DOHH2 (cell line): ENCODE results near the gene KIF21B.
"Not testable (repeated sequence)": the region's sequence is repeated elsewhere in the genome, so short reads cannot be mapped to it uniquely, and the experiment has no call there.

Experiments
- H3F3A ChIP-seq: fragments of 200-600 bp; sonication (generic), shearing (Covaris generic); 2 replicates; pipeline ENCODE4 v1.6.0; 2016; ENCODE audit warnings: antibody characterized with exemption, mild to moderate bottlenecking; ENCODE audit not compliant: control insufficient read depth, insufficient read depth
- H3K27ac ChIP-seq: fragments of 200-600 bp; sonication (generic); 2 replicates; pipeline ENCODE4 v1.5.1; 2014; ENCODE audit warnings: low read depth, mild to moderate bottlenecking, low read length, moderate library complexity
- H3K27me3 ChIP-seq: fragments of 200-600 bp; sonication (generic); 2 replicates; pipeline ENCODE4 v1.6.1; 2014; ENCODE audit warnings: mild to moderate bottlenecking, low read length, mixed read lengths; ENCODE audit not compliant: control insufficient read depth
- H3K36me3 ChIP-seq: fragments of 200-600 bp; sonication (generic); 2 replicates; pipeline ENCODE4 v1.6.1; 2014; ENCODE audit warnings: mild to moderate bottlenecking, low read length, moderate library complexity, mixed read lengths; ENCODE audit not compliant: control insufficient read depth
- H3K4me1 ChIP-seq: fragments of 200-600 bp; sonication (generic); 2 replicates; pipeline ENCODE4 v1.6.1; 2014; ENCODE audit warnings: mild to moderate bottlenecking, low read length, mixed read lengths; ENCODE audit not compliant: control insufficient read depth
- H3K4me2 ChIP-seq: fragments of 200-600 bp; sonication (generic); 2 replicates; pipeline ENCODE4 v1.6.0; 2014; ENCODE audit warnings: mild to moderate bottlenecking, low read length, moderate library complexity
- H3K4me3 ChIP-seq: fragments of 200-600 bp; sonication (generic); 2 replicates; pipeline ENCODE4 v1.5.1; 2014; ENCODE audit warnings: mild to moderate bottlenecking, low read length, mixed read lengths
- H3K79me2 ChIP-seq: fragments of 200-600 bp; sonication (generic); 2 replicates; pipeline ENCODE4 v1.6.1; 2014; ENCODE audit warnings: mild to moderate bottlenecking, low read length, mixed read lengths; ENCODE audit not compliant: control insufficient read depth
- H3K9me2 ChIP-seq: fragments of 200-600 bp; sonication (generic); replicated peaks from 2 replicates; pipeline ENCODE4 v1.6.1; 2014; ENCODE audit warnings: mild to moderate bottlenecking, low read length, mixed read lengths; ENCODE audit not compliant: control insufficient read depth
- H3K9me3 ChIP-seq: fragments of 200-600 bp; sonication (generic); 2 replicates; pipeline ENCODE4 v1.6.1; 2014; ENCODE audit warnings: antibody characterized with exemption, low read length, mixed read lengths; ENCODE audit not compliant: control insufficient read depth, insufficient read depth
- H4K20me1 ChIP-seq: fragments of 200-600 bp; sonication (generic); 2 replicates; pipeline ENCODE4 v1.6.0; 2014; ENCODE audit warnings: low read depth, mild to moderate bottlenecking, antibody characterized with exemption, low read length, moderate library complexity; ENCODE audit not compliant: control insufficient read depth, insufficient read depth
- CTCF ChIP-seq: fragments of 200-600 bp; sonication (generic); IDR thresholded peaks from one replicate; pipeline ENCODE4 v1.5.1; 2014; ENCODE audit warnings: antibody characterized with exemption, mild to moderate bottlenecking, low read depth, low read length; ENCODE audit not compliant: poor library complexity, severe bottlenecking
- EZH2phosphoT487 ChIP-seq: fragments of 200-600 bp; sonication (generic); IDR thresholded peaks from 2 replicates; pipeline ENCODE4 v1.6.1; 2017; ENCODE audit warnings: borderline replicate concordance, mild to moderate bottlenecking, antibody characterized with exemption, low read length, moderate library complexity, mixed read lengths

KIF21B gene

DNA sequence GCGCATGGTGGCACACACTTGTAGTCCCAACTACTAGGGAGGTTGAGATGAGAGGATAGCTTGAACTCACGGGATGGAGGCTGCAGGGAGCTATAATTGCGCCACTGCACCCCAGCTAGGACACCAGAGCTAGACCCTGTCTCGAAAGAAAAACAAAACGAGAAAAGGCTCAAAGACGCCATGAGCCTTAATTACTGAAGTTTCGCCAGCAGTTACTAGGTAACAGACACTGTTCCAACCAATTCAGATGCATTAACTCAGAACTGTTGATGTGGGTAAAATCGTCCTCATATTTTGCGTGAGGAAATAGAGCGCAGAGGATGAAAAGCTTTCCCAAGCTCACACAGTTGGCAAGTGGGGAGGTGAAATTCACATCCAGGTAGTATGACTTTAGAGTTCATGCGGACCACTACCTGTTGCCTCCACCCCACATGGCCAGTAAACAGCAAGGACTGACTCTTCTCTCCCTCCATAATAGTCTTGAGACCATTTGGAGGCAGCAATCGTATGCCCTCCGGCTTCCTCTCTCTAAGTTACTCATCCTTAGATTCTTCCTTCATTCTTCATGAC, 88.8 kb downstream of the KIF21B start:
- H3K4me2 ChIP-seq, result no peak overlapping the region
- H3F3A ChIP-seq, result no peaks in the 10 kb centered on the region
- H3K4me3 ChIP-seq, result no peak overlapping the region
- no peaks in the 10 kb centered on the region for H3K9me2 ChIP-seq
- no peaks in the 10 kb centered on the region for H3K27me3 ChIP-seq
- no peak overlapping the region for H3K27ac ChIP-seq
- H4K20me1 ChIP-seq, result no peaks in the 10 kb centered on the region
- no peak for TF ChIP-seq EZH2phosphoT487
- no peak for TF ChIP-seq CTCF
- H3K79me2 ChIP-seq, result no peaks in the 10 kb centered on the region
- H3K36me3 ChIP-seq, result no peaks in the 10 kb centered on the region
- no peaks in the 10 kb centered on the region for H3K4me1 ChIP-seq
- H3K9me3 ChIP-seq, result no peaks in the 10 kb centered on the region

DNA sequence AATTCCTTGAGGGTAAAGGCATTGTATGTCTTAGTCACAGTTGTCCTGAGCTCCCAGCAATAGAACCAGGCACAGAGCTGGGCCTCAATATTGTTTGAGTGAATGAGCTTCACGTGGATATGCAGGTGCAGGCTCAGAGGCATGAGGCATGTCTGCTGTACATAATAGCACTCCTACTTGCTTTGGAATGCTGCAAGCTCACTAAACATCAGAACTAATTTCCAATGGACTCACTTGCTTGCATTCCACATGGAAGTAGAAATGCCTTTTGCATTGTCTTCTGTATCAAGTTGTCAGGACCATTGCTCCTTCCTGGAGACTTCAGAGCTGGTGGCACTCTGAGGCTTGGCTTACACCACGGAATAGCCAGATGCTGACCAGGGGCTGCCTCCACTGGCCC, 91.7 kb downstream of the KIF21B start:
- no peaks in the 10 kb centered on the region for H3K4me1 ChIP-seq
- no peaks in the 10 kb centered on the region for H3K9me3 ChIP-seq
- no peaks in the 10 kb centered on the region for H3K9me2 ChIP-seq
- no peaks in the 10 kb centered on the region for H3F3A ChIP-seq
- H3K27me3 ChIP-seq, result no peaks in the 10 kb centered on the region
- no peaks in the 10 kb centered on the region for H3K36me3 ChIP-seq
- no peak overlapping the region for H3K27ac ChIP-seq
- no peaks in the 10 kb centered on the region for H4K20me1 ChIP-seq
- TF ChIP-seq EZH2phosphoT487 (no peak), CTCF (no peak)
- H3K4me2 ChIP-seq, result no peak overlapping the region
- no peaks in the 10 kb centered on the region for H3K79me2 ChIP-seq
- H3K4me3 ChIP-seq, result no peak overlapping the region

DNA sequence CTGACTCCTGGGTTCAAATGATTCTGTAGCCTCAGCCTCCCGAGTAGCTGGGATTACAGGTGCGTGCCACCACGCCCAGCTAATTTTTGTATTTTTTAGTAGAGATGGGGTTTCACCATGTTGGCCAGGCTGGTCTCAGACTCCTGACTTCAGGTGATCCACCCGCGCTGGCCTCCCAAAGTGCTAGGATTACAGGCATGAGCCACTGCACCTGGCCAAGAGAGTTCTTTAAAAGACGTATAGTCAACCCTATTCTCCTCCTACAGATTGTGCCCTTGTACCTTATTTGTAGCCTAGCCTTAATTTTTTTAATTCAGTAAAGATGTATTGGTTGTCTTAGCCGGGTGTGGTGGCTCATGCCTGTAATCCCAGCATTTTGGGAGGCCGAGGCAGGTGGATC, 93.2 kb downstream of the KIF21B start:
- H3K4me2 ChIP-seq, H3K27me3 ChIP-seq, H3F3A ChIP-seq: not testable (repeated sequence)

GRCh38 chr1:200929530-200930278, 93.8 kb downstream of the KIF21B start:
- Histone ChIP-seq H3K4me1 (no peaks in the 10 kb centered on the region), H3K4me3 (no peak overlapping the region), H3K79me2 (no peaks in the 10 kb centered on the region), H3K27me3 (no peaks in the 10 kb centered on the region), H3K9me2 (no peaks in the 10 kb centered on the region), H3K4me2 (no peak overlapping the region), H3K9me3 (no peaks in the 10 kb centered on the region), H3F3A (no peaks in the 10 kb centered on the region), H3K36me3 (no peaks in the 10 kb centered on the region), H3K27ac (no peak overlapping the region), H4K20me1 (no peaks in the 10 kb centered on the region)
- TF ChIP-seq EZH2phosphoT487 (no peak), CTCF (no peak)

More for the DNA sequence above, 93.2 kb downstream of the KIF21B start:
- H3K36me3 ChIP-seq, H3K9me3 ChIP-seq, H3K79me2 ChIP-seq, H4K20me1 ChIP-seq, H3K4me1 ChIP-seq, H3K4me3 ChIP-seq, H3K27ac ChIP-seq, H3K9me2 ChIP-seq: not testable (repeated sequence)
